Parathyroid adenoma (tissue), 2 donors: ENCODE results near the gene MOB3B.

Source experiments
- H2AFZ ChIP-seq: fragments of 300-600 bp; sonication (generic); one replicate; pipeline ENCODE4 v1.7.0; 2017; ENCODE audit warnings: antibody characterized with exemption, mild to moderate bottlenecking
- H3K27ac ChIP-seq: fragments of 300-600 bp; sonication (generic); one replicate; pipeline ENCODE4 v1.7.0; 2017
- H3K27me3 ChIP-seq: fragments of 300-600 bp; sonication (generic); one replicate; pipeline ENCODE4 v1.7.0; 2017; ENCODE audit warnings: low read length; ENCODE audit not compliant: control insufficient read depth, insufficient read depth
- H3K36me3 ChIP-seq: fragments of 300-600 bp; sonication (generic); one replicate; pipeline ENCODE4 v1.7.0; 2017; ENCODE audit warnings: low read length; ENCODE audit not compliant: control insufficient read depth, insufficient read depth
- H3K4me1 ChIP-seq: fragments of 300-600 bp; sonication (generic); one replicate; pipeline ENCODE4 v1.7.0; 2017; ENCODE audit warnings: control low read depth
- H3K4me2 ChIP-seq: fragments of 300-600 bp; sonication (generic); one replicate; pipeline ENCODE4 v1.7.0; 2017; ENCODE audit warnings: low read length
- H3K4me3 ChIP-seq: fragments of 300-600 bp; sonication (generic); one replicate; pipeline ENCODE4 v1.7.0; 2017; ENCODE audit warnings: low read depth, low read length
- H3K79me2 ChIP-seq: fragments of 300-600 bp; sonication (generic); one replicate; pipeline ENCODE4 v1.7.0; 2017; ENCODE audit warnings: control low read depth
- H3K9ac ChIP-seq: fragments of 300-600 bp; sonication (generic); one replicate; pipeline ENCODE4 v1.7.0; 2017; ENCODE audit warnings: mild to moderate bottlenecking
- H3K9me3 ChIP-seq: fragments of 300-600 bp; sonication (generic); one replicate; pipeline ENCODE4 v1.7.0; 2017; ENCODE audit warnings: low read length; ENCODE audit not compliant: control insufficient read depth
- CTCF ChIP-seq: fragments of 300-600 bp; sonication (generic); IDR thresholded peaks from one replicate; pipeline ENCODE4 v1.7.0; 2017; ENCODE audit warnings: antibody characterized with exemption, mild to moderate bottlenecking
- donor health status: primary hyperparathyroidism.

MOB3B gene

DNA sequence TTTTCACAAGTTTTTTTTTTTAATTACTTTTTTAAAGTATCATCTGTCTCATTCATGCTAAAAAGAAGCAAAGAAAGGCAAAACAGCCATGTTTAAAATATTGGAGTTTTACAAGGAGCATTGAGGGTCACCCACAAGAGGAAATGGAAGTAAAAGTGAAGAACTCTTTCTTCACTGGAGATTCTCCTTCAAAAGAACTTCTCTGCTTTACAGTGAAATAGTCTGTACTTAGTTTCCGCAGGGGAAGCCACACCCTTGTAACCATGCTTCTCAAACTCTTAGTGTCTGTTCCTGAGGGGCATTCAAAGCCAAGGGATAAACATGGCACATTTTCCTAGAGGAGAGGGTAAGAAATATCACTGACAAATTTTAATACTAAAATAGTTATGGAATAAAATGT, 35.1 kb upstream of the MOB3B start:
- no peak overlapping the region for H3K4me3 ChIP-seq
- no peaks in the 10 kb centered on the region for H3K27me3 ChIP-seq
- no peaks in the 10 kb centered on the region for H3K4me1 ChIP-seq
- peaks cover 6% of the 10 kb centered on the region for H3K79me2 ChIP-seq
- no peak for TF ChIP-seq CTCF
- H3K9ac ChIP-seq = no peak overlapping the region
- H3K9me3 ChIP-seq = no peaks in the 10 kb centered on the region
- H2AFZ ChIP-seq = no peak overlapping the region
- no peaks in the 10 kb centered on the region for H3K36me3 ChIP-seq
- H3K27ac ChIP-seq = no peak overlapping the region
- H3K4me2 ChIP-seq = no peak overlapping the region

- Histone ChIP-seq H3K4me3 (no peak overlapping the region), H3K27ac (no peak overlapping the region), H3K36me3 (no peaks in the 10 kb centered on the region), H3K9me3 (no peaks in the 10 kb centered on the region), H3K4me2 (no peak overlapping the region), H3K9ac (no peak overlapping the region), H3K79me2 (peaks cover 6% of the 10 kb centered on the region), H2AFZ (no peak overlapping the region), H3K4me1 (no peaks in the 10 kb centered on the region), H3K27me3 (no peaks in the 10 kb centered on the region)
- TF ChIP-seq CTCF = no peak
Measured at GRCh38 chr9:27563738-27564430, 34.3 kb upstream of the MOB3B start.

DNA sequence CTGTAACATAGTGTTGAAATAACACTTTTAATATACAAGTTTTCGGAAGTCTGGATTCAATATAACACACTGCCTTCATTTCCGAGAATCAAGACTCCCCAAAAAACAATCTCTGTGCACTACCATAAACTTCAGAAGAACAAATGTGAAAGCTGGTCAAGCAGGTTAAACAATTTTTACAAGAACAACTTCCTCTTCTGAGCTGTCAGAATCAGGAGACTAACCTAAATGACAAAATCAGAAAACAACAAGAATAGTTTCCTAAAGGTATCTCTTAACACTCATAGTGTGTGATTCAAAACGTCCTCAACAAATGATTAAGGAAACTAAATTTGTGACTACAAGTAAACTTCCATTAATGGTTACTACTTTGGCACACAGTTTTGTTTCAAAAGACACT, 32.1 kb upstream of the MOB3B start:
- Histone ChIP-seq H3K4me3 (no peak overlapping the region), H3K36me3 (no peaks in the 10 kb centered on the region), H3K4me2 (no peak overlapping the region), H3K9me3 (no peaks in the 10 kb centered on the region), H3K27me3 (no peaks in the 10 kb centered on the region), H2AFZ (no peak overlapping the region), H3K79me2 (peaks cover 2% of the 10 kb centered on the region), H3K9ac (no peak overlapping the region), H3K27ac (no peak overlapping the region), H3K4me1 (no peaks in the 10 kb centered on the region)
- TF ChIP-seq CTCF = no peak

DNA sequence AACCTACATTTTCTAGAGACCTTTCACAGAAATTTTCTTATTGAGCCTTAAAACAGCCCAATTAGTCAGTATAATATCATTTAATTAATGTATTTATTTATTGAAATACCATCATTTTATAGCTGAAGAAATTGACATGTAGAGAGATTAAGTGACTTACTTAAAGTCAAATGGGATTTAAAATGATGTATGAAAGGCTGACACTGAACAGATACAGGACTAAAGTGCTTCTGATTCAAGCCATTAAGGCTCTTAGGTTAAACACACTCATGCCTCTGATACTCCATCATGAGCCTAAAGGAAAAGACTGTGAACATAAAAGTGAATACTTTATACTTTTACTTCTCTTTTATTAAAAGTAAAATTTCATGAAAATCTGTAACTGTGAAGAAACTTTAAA, 30.8 kb upstream of the MOB3B start:
- H3K4me2 ChIP-seq = no peak overlapping the region
- no peaks in the 10 kb centered on the region for H3K79me2 ChIP-seq
- H3K9me3 ChIP-seq = no peaks in the 10 kb centered on the region
- H3K4me1 ChIP-seq = no peaks in the 10 kb centered on the region
- H3K9ac ChIP-seq = no peak overlapping the region
- H3K27ac ChIP-seq = no peak overlapping the region
- no peaks in the 10 kb centered on the region for H3K36me3 ChIP-seq
- no peak for TF ChIP-seq CTCF
- no peaks in the 10 kb centered on the region for H3K27me3 ChIP-seq
- no peak overlapping the region for H3K4me3 ChIP-seq
- no peak overlapping the region for H2AFZ ChIP-seq

GRCh38 chr9:27558307-27558706, 28.7 kb upstream of the MOB3B start:
- Histone ChIP-seq H2AFZ (no peak overlapping the region), H3K4me2 (no peak overlapping the region), H3K27me3 (no peaks in the 10 kb centered on the region), H3K27ac (no peak overlapping the region), H3K36me3 (no peaks in the 10 kb centered on the region), H3K79me2 (no peaks in the 10 kb centered on the region), H3K9me3 (no peaks in the 10 kb centered on the region), H3K4me1 (no peaks in the 10 kb centered on the region), H3K4me3 (no peak overlapping the region), H3K9ac (no peak overlapping the region)
- no peak for TF ChIP-seq CTCF
